ENCODE data around the gene CFAP46.

CFAP46 gene

DNA sequence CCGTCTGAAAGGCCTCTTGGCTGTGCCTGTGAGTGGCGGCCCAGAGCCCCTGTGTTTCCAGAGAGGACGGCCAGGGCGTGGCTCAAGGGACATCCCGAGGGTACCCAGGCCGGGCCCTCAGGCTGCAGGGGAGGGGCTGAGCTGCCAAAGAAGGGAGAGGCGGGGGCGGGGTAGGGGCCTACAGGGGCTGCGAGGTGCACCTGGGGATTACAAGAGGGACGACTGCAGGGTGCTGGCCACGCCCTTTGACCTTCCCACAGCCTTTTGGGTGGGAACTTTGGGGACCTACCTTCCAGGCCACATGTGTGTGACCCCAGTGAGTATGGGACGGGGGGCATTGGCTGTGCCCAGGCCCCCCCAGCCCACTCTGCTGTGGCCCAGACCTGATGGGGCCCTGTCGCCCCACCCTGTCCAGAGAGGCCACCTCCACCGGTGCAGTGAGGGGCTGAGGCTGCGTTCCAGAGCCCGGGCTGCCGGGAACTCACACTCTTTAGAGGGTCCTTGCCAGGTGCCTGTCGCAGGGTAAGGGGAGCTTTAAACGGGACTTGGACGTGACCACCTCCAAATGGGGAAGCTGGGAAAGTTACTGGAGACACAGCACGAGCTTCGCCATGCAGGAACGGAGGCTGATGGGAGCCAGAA lies 137.5 kb downstream of the CFAP46 start:
- Histone ChIP-seq H3K36me3 (ENCODE audit: insufficient read depth, low read length) (no peaks in the 10 kb centered on the region), H3K79me2 (ENCODE audit: insufficient read depth, low read length) (no peaks in the 10 kb centered on the region), H3F3A (ENCODE audit: low read depth) (no peaks in the 10 kb centered on the region), H4K20me1 (ENCODE audit: insufficient read depth, low read length, poor library complexity, severe bottlenecking) (no peaks in the 10 kb centered on the region), H3K9me3 (ENCODE audit: insufficient read depth, low read depth, low read length) (peaks cover 3% of the 10 kb centered on the region; the same call in 1 of the 2 replicates), H3K9me2 (replicated peaks; ENCODE audit: low read depth, low read length) (no peaks in the 10 kb centered on the region), H3K4me3 (ENCODE audit: low read length, poor library complexity, severe bottlenecking) (no peak overlapping the region), H3K4me2 (ENCODE audit: low read depth, low read length, poor library complexity, severe bottlenecking) (no peak overlapping the region), H3K9ac (ENCODE audit: low read depth, low read length, poor library complexity, severe bottlenecking) (no peak overlapping the region), H3K4me1 (ENCODE audit: insufficient read depth, low read length, poor library complexity, severe bottlenecking) (no peaks in the 10 kb centered on the region), H2AFZ (ENCODE audit: low read length) (no peak overlapping the region), H3K27me3 (ENCODE audit: insufficient read depth, low read length, poor library complexity, severe bottlenecking) (no peaks in the 10 kb centered on the region)
- no peak for TF ChIP-seq EZH2phosphoT487 (IDR thresholded peaks at IDR 0.05; ENCODE audit: borderline replicate concordance)
- TF ChIP-seq, protein P1, sequence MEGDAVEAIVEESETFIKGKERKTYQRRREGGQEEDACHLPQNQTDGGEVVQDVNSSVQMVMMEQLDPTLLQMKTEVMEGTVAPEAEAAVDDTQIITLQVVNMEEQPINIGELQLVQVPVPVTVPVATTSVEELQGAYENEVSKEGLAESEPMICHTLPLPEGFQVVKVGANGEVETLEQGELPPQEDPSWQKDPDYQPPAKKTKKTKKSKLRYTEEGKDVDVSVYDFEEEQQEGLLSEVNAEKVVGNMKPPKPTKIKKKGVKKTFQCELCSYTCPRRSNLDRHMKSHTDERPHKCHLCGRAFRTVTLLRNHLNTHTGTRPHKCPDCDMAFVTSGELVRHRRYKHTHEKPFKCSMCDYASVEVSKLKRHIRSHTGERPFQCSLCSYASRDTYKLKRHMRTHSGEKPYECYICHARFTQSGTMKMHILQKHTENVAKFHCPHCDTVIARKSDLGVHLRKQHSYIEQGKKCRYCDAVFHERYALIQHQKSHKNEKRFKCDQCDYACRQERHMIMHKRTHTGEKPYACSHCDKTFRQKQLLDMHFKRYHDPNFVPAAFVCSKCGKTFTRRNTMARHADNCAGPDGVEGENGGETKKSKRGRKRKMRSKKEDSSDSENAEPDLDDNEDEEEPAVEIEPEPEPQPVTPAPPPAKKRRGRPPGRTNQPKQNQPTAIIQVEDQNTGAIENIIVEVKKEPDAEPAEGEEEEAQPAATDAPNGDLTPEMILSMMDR (conservative IDR thresholded peaks at IDR 0.05; ENCODE audit: low read length) = no peak

DNA sequence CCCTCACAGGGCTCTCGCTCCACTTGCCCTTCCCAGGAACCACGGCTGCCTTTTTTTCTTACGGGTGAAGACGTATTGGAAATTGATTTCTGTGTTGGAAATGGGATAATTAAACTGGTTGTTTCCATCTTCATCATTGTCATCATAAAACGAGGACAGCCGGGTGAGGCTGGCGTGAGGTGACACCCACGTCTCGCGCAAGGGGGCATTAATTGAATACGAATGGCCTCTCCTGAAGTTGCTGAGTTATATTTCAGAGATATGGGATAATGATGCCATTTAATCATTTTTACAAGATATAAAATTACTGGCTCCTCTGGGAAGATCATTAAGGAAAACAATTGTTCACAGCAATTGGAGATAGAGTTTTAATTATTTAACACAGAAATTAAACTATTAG lies 138.1 kb downstream of the CFAP46 start:
- Histone ChIP-seq H3K36me3 (ENCODE audit: insufficient read depth, low read length) (no peaks in the 10 kb centered on the region), H2AFZ (ENCODE audit: low read length) (no peak overlapping the region), H3K4me3 (ENCODE audit: low read length, poor library complexity, severe bottlenecking) (no peak overlapping the region), H3K79me2 (ENCODE audit: insufficient read depth, low read length) (no peaks in the 10 kb centered on the region), H3F3A (ENCODE audit: low read depth) (no peaks in the 10 kb centered on the region), H4K20me1 (ENCODE audit: insufficient read depth, low read length, poor library complexity, severe bottlenecking) (no peaks in the 10 kb centered on the region), H3K27me3 (ENCODE audit: insufficient read depth, low read length, poor library complexity, severe bottlenecking) (no peaks in the 10 kb centered on the region), H3K4me1 (ENCODE audit: insufficient read depth, low read length, poor library complexity, severe bottlenecking) (no peaks in the 10 kb centered on the region), H3K9ac (ENCODE audit: low read depth, low read length, poor library complexity, severe bottlenecking) (no peak overlapping the region), H3K4me2 (ENCODE audit: low read depth, low read length, poor library complexity, severe bottlenecking) (no peak overlapping the region), H3K9me3 (ENCODE audit: insufficient read depth, low read depth, low read length) (peaks cover 3% of the 10 kb centered on the region; the same call in 1 of the 2 replicates), H3K9me2 (replicated peaks; ENCODE audit: low read depth, low read length) (no peaks in the 10 kb centered on the region)
- TF ChIP-seq, protein P1 (conservative IDR thresholded peaks at IDR 0.05; ENCODE audit: low read length) = no peak
- TF ChIP-seq EZH2phosphoT487 (IDR thresholded peaks at IDR 0.05; ENCODE audit: borderline replicate concordance) = no peak

DNA sequence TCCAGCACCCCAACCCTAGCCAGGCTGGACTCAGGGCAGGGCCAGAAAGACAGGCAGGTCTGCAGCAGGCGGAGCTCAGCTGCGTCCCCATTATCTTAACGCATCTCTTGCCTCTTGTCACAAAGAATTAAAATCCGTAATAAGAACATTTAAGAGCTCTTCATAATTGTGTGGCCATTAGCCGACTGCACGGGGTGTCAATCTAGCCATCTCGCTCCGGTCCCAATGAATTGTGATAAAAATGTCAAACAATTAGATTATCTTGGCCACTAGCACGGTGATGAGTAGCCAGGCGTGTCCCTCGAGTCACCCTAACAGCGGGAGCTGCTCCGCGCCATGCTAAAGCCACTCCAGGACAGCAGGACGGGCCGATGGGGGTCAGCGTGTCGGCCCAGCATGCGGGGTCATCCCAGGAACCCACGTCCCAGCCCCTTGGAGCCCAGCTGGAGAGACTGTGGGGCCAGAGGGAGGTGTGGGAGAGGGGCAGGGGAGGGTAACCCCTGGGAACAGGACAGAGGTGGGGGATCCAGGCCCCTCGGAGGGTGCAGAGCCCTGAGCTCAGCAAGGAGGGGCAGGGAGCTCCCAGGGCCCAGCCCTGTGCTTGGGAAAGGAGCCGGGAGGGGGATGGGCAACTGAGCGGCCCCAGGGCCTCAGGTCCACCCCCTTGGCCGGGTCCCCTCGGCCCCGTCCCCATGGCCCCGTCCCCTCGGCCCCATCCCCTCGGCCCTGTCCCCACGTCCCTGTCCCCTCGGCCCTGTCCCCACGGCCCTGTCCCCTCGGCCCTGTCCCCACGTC lies 138.8 kb downstream of the CFAP46 start:
- Histone ChIP-seq H3K9me3 (ENCODE audit: insufficient read depth, low read depth, low read length) (peaks cover 3% of the 10 kb centered on the region; the same call in 1 of the 2 replicates), H3K79me2 (ENCODE audit: insufficient read depth, low read length) (no peaks in the 10 kb centered on the region), H4K20me1 (ENCODE audit: insufficient read depth, low read length, poor library complexity, severe bottlenecking) (no peaks in the 10 kb centered on the region), H3K9ac (ENCODE audit: low read depth, low read length, poor library complexity, severe bottlenecking) (no peak overlapping the region), H3K27me3 (ENCODE audit: insufficient read depth, low read length, poor library complexity, severe bottlenecking) (no peaks in the 10 kb centered on the region), H3K9me2 (replicated peaks; ENCODE audit: low read depth, low read length) (no peaks in the 10 kb centered on the region), H3K4me2 (ENCODE audit: low read depth, low read length, poor library complexity, severe bottlenecking) (no peak overlapping the region), H3K4me3 (ENCODE audit: low read length, poor library complexity, severe bottlenecking) (no peak overlapping the region), H3K4me1 (ENCODE audit: insufficient read depth, low read length, poor library complexity, severe bottlenecking) (no peaks in the 10 kb centered on the region), H2AFZ (ENCODE audit: low read length) (no peak overlapping the region), H3K36me3 (ENCODE audit: insufficient read depth, low read length) (no peaks in the 10 kb centered on the region), H3F3A (ENCODE audit: low read depth) (no peaks in the 10 kb centered on the region)
- TF ChIP-seq, protein P1 (conservative IDR thresholded peaks at IDR 0.05; ENCODE audit: low read length) = no peak
- TF ChIP-seq EZH2phosphoT487 (IDR thresholded peaks at IDR 0.05; ENCODE audit: borderline replicate concordance) = no peak
